H1 (cell line): Measurements from ENCODE around the gene PRR23E. TPM values are rescaled to one million over a fixed set of nuclear protein-coding genes. Genes with fewer than 3 reads are reported as not detected.

Source experiments
- CHD7 ChIP-seq: fragments of 300-600 bp; sonication (generic); IDR thresholded peaks from 2 replicates; pipeline ENCODE4 v1.7.1; 2012; ENCODE audit warnings: low read length, moderate library complexity, mild to moderate bottlenecking, inconsistent platforms; ENCODE audit not compliant: insufficient replicate concordance
- EP300 ChIP-seq, 2 experiments: IDR thresholded peaks; 1 replicate in 1 of 2; 2 replicates in 1 of 2; pipeline ENCODE4 v1.6.1; 2011 to 2012; ENCODE audit warnings: low read depth in 2 of 2, low read length in 2 of 2, mild to moderate bottlenecking in 2 of 2, borderline replicate concordance in 1 of 2, inconsistent platforms in 1 of 2, moderate library complexity in 1 of 2
- HDAC2 ChIP-seq, 2 experiments: fragments of 300-600 bp in 1 of 2; sonication (generic) in 1 of 2; IDR thresholded peaks; 2 replicates each; pipeline ENCODE4 v1.6.1; 2011 to 2012; ENCODE audit warnings: low read depth in 2 of 2, low read length in 2 of 2, mild to moderate bottlenecking in 2 of 2, moderate library complexity in 2 of 2, borderline replicate concordance in 1 of 2, inconsistent platforms in 1 of 2
- JUN ChIP-seq: IDR thresholded peaks from 2 replicates; pipeline ENCODE4 v1.6.1; 2011; ENCODE audit warnings: low read depth, mild to moderate bottlenecking, improper control_type of control experiment, low read length
- RBBP5 ChIP-seq: IDR thresholded peaks from 2 replicates; pipeline ENCODE4 v1.7.1; 2012; ENCODE audit warnings: low read depth, mild to moderate bottlenecking, inconsistent platforms, low read length, moderate library complexity, borderline replicate concordance
- RFX5 ChIP-seq: IDR thresholded peaks from 2 replicates; pipeline ENCODE4 v1.6.1; 2011; ENCODE audit warnings: low read depth, low read length, improper control_type of control experiment, borderline replicate concordance
- SP2 ChIP-seq: IDR thresholded peaks from 2 replicates; pipeline ENCODE4 v1.6.1; 2012; ENCODE audit warnings: mild to moderate bottlenecking, low read length, inconsistent platforms
- TAF7 ChIP-seq: optimal IDR thresholded peaks from 2 replicates; pipeline ENCODE3; 2011; ENCODE audit warnings: low read depth, mild to moderate bottlenecking, inconsistent platforms, low read length, moderate library complexity, borderline replicate concordance
- polyA plus RNA-seq, 7 experiments: library from polyadenylated mRNA; depleted of rRNA in 3 of 7; stranded (reverse) in 5 of 7; unstranded in 2 of 7; fragments of >200 nt in 5 of 7; fragments of 200-250 nt in 2 of 7; gene quantifications; 1 replicate in 5 of 7; 2 replicates in 1 of 7; 4 replicates in 1 of 7; pipeline versions ENCODE4 v1.2.1 to v1.2.3, GENCODE V29; 2011 to 2013; ENCODE audit warnings: missing spikeins in 2 of 7, mixed read lengths in 2 of 7
- total RNA-seq: library from RNA; stranded (reverse); fragmentation: NEBNext Ultra II Directional; extraction: Animal tissue kit (Norgen Biotek cat#: 25700); gene quantifications from 2 replicates; pipeline ENCODE4 v1.2.1, GENCODE V29; 2021

PRR23E gene
- total and polyA plus RNA-seq, 2 of the 8 experiments (the other 6 are each of a cell fraction or from before 2014, with no cell fraction given): not detected

GRCh38 chr3:127220497-127220896, 27.6 kb downstream of the PRR23E start (continued):
- no peak for TF ChIP-seq CHD7
- no peak for TF ChIP-seq RFX5
- TF ChIP-seq TAF7: no peak
- TF ChIP-seq JUN: no peak
- TF ChIP-seq HDAC2 (IDR thresholded peaks at IDR 0.05; ENCODE audit: borderline replicate concordance in 1 of 2, low read depth in 2 of 2, low read length in 2 of 2): no peak
- no peak for TF ChIP-seq EP300 (IDR thresholded peaks at IDR 0.05; ENCODE audit: borderline replicate concordance in 1 of 2, low read depth in 2 of 2, low read length in 2 of 2)
- no peak for TF ChIP-seq SP2
- TF ChIP-seq RBBP5: no peak
- TF ChIP-seq, all 59 proteins: peak for 0
